HepG2 (cell line): ENCODE measurements around the gene ZNF772. TPM values are rescaled to one million over a fixed set of nuclear protein-coding genes. Genes with fewer than 3 reads are reported as not detected.

ENCODE experiments used
- CENPT ChIP-seq: sonication (generic); formaldehyde crosslinking; IDR thresholded peaks from 2 replicates; pipeline ENCODE4 v1.8.0; 2022; ENCODE audit warnings: low read depth, mild to moderate bottlenecking, moderate library complexity, missing genetic modification reagents
- DPF2 ChIP-seq: sonication (generic); formaldehyde crosslinking; IDR thresholded peaks from 2 replicates; pipeline ENCODE4 v1.4.0; 2020; ENCODE audit warnings: mild to moderate bottlenecking, low read depth, missing genetic modification reagents, borderline replicate concordance
- ETV6 ChIP-seq: sonication (generic); formaldehyde crosslinking; conservative IDR thresholded peaks from 2 replicates; pipeline ENCODE4 v1.4.0; 2020; ENCODE audit warnings: missing genetic modification reagents
- FLYWCH1 ChIP-seq: sonication (generic); formaldehyde crosslinking; IDR thresholded peaks from 2 replicates; pipeline ENCODE4 v1.8.1; 2023; ENCODE audit warnings: mild to moderate bottlenecking, missing genetic modification reagents
- FOXC1 ChIP-seq: sonication (generic); formaldehyde crosslinking; IDR thresholded peaks from 2 replicates; pipeline ENCODE4 v1.8.0; 2022; ENCODE audit warnings: mild to moderate bottlenecking, missing genetic modification reagents, borderline replicate concordance
- NFE2L2 ChIP-seq: fragments of 150-350 bp; IDR thresholded peaks from 2 replicates; pipeline ENCODE4 v1.6.1; 2014; ENCODE audit warnings: low read length
- SP4 ChIP-seq: sonication (generic); formaldehyde crosslinking; IDR thresholded peaks from 2 replicates; pipeline ENCODE4 v1.8.1; 2023; ENCODE audit warnings: mild to moderate bottlenecking, missing genetic modification reagents
- ZNF138 ChIP-seq: sonication (generic); formaldehyde crosslinking; IDR thresholded peaks from 2 replicates; pipeline ENCODE4 v1.5.0; 2020; ENCODE audit warnings: mild to moderate bottlenecking, low read depth, missing genetic modification reagents
- ZNF616 ChIP-seq: sonication (generic); formaldehyde crosslinking; IDR thresholded peaks from 2 replicates; pipeline ENCODE4 v1.5.0; 2020; ENCODE audit warnings: low read depth, mild to moderate bottlenecking, missing genetic modification reagents
- ZNF644 ChIP-seq: IDR thresholded peaks from 2 replicates; pipeline ENCODE4 v1.6.1; 2016; ENCODE audit warnings: low read depth
- ZNF670 ChIP-seq: sonication (generic); formaldehyde crosslinking; IDR thresholded peaks from 2 replicates; pipeline ENCODE4 v1.8.0; 2022; ENCODE audit warnings: mild to moderate bottlenecking, missing genetic modification reagents, borderline replicate concordance
- ZNF839 ChIP-seq: sonication (generic); formaldehyde crosslinking; IDR thresholded peaks from 2 replicates; pipeline ENCODE4 v1.4.0; 2020; ENCODE audit warnings: missing genetic modification reagents, mild to moderate bottlenecking, borderline replicate concordance
- polyA plus RNA-seq, 8 experiments: library from polyadenylated mRNA; depleted of rRNA in 3 of 8; stranded (reverse) in 7 of 8; unstranded in 1 of 8; fragments of >200 nt; fragmentation: Illumina TruSeq in 4 of 8; extraction: Trizol in 4 of 8; gene quantifications; 2 replicates each; pipeline versions ENCODE4 v1.2.1 to v1.2.3, GENCODE V29; 2011 to 2016; ENCODE audit warnings: low read depth in 4 of 8, missing spikeins in 1 of 8, mixed read lengths in 1 of 8; ENCODE audit not compliant: insufficient read depth in 1 of 8
- total RNA-seq, 5 experiments: library from RNA; depleted of rRNA; stranded (reverse); fragments of >200 nt; fragmentation: Illumina TruSeq; extraction: Trizol; gene quantifications; 2 replicates each; pipeline ENCODE4 v1.2.3, GENCODE V29; 2016; ENCODE audit warnings: low read depth in 1 of 5
- TF ChIP-seq, protein P1 (sequence below): sonication (generic); formaldehyde crosslinking; conservative IDR thresholded peaks from 2 replicates; pipeline ENCODE4 v1.8.0; 2022; ENCODE audit warnings: missing genetic modification reagents
- TF ChIP-seq, protein P2 (sequence below): sonication (generic); formaldehyde crosslinking; IDR thresholded peaks from 2 replicates; pipeline ENCODE4 v1.4.0; 2020; ENCODE audit warnings: missing genetic modification reagents
- TF ChIP-seq, protein P3 (sequence below): sonication (generic); formaldehyde crosslinking; IDR thresholded peaks from 2 replicates; pipeline ENCODE4 v1.5.1; 2020; ENCODE audit warnings: missing genetic modification reagents, mild to moderate bottlenecking, borderline replicate concordance
- TF ChIP-seq, protein P4 (sequence below): sonication (generic); formaldehyde crosslinking; IDR thresholded peaks from 2 replicates; pipeline ENCODE4 v1.9.0; 2022; ENCODE audit warnings: missing genetic modification reagents, mild to moderate bottlenecking, borderline replicate concordance
- TF ChIP-seq, protein P5 (sequence below): sonication (generic); formaldehyde crosslinking; IDR thresholded peaks from 2 replicates; pipeline ENCODE4 v1.4.0; 2020; ENCODE audit warnings: missing genetic modification reagents

ZNF772 gene
- total and polyA plus RNA-seq, 2 of the 13 experiments (the other 11 are each of a cell fraction or from before 2014, with no cell fraction given): 3.1 to 17.2 TPM

DNA sequence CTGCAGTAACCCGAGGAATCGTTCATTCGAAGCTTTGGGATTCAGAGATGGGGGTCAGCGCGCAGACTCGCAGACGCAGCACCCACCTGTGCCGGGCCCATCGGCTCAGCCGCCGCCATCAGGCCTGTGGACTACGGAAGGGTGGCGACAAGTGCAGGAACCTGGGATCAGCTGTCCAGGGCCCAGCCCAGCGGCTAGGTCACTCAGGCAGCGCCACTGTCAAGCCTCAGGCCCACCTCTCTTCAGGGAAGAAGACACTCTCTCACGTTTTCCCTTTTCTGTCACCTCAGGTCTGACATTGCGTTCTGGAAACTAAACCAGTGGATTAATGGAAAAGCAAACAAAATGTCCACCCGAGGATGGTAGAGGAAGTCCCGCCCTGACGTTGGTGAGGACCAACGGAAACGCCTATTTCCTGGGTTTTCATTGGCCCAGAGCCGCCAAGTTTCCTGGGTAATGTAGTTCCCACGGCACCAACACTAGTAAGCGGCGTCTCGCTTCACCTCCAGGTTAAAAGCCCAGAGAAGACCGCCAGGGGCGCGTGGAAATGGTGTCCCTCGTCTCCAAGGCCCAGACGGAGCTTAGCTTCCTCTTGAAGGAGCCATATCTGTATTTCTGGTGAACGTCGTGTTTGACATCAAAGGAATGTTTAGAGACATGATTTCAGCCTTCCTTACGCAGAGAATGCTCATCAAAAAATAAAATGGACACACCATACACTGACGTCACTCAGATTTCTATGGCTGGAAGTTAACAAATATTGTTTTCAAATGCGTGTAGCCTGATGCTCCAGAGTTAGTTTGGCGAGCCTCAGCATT, at the start of gene ZNF772 (continued):
- TF ChIP-seq, protein P1, sequence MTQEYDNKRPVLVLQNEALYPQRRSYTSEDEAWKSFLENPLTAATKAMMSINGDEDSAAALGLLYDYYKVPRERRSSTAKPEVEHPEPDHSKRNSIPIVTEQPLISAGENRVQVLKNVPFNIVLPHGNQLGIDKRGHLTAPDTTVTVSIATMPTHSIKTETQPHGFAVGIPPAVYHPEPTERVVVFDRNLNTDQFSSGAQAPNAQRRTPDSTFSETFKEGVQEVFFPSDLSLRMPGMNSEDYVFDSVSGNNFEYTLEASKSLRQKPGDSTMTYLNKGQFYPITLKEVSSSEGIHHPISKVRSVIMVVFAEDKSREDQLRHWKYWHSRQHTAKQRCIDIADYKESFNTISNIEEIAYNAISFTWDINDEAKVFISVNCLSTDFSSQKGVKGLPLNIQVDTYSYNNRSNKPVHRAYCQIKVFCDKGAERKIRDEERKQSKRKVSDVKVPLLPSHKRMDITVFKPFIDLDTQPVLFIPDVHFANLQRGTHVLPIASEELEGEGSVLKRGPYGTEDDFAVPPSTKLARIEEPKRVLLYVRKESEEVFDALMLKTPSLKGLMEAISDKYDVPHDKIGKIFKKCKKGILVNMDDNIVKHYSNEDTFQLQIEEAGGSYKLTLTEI (CRISPR knock-in tag): no peak
- TF ChIP-seq, protein P2, sequence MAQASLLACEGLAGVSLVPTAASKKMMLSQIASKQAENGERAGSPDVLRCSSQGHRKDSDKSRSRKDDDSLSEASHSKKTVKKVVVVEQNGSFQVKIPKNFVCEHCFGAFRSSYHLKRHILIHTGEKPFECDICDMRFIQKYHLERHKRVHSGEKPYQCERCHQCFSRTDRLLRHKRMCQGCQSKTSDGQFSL (CRISPR knock-in tag): 0 out of 2 replicates have a peak, but pooled peaks have one; percentile 35
- no peak for TF ChIP-seq DPF2 (CRISPR knock-in tag)
- 0 out of 2 replicates have a peak, but pooled peaks have one; percentile 67 for TF ChIP-seq ZNF670 (CRISPR knock-in tag)
- TF ChIP-seq ZNF839 (CRISPR knock-in tag): peak; percentile 20; the same call in 1 of the 2 replicates
- peak; percentile 26; the same call in 1 of the 2 replicates for TF ChIP-seq ZNF616 (CRISPR knock-in tag)
- TF ChIP-seq, protein P3, sequence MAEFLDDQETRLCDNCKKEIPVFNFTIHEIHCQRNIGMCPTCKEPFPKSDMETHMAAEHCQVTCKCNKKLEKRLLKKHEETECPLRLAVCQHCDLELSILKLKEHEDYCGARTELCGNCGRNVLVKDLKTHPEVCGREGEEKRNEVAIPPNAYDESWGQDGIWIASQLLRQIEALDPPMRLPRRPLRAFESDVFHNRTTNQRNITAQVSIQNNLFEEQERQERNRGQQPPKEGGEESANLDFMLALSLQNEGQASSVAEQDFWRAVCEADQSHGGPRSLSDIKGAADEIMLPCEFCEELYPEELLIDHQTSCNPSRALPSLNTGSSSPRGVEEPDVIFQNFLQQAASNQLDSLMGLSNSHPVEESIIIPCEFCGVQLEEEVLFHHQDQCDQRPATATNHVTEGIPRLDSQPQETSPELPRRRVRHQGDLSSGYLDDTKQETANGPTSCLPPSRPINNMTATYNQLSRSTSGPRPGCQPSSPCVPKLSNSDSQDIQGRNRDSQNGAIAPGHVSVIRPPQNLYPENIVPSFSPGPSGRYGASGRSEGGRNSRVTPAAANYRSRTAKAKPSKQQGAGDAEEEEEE (CRISPR knock-in tag): no peak
- no peak for TF ChIP-seq NFE2L2
- peak; percentile 34; the same call in 1 of the 2 replicates for TF ChIP-seq SP4
- TF ChIP-seq, protein P4, sequence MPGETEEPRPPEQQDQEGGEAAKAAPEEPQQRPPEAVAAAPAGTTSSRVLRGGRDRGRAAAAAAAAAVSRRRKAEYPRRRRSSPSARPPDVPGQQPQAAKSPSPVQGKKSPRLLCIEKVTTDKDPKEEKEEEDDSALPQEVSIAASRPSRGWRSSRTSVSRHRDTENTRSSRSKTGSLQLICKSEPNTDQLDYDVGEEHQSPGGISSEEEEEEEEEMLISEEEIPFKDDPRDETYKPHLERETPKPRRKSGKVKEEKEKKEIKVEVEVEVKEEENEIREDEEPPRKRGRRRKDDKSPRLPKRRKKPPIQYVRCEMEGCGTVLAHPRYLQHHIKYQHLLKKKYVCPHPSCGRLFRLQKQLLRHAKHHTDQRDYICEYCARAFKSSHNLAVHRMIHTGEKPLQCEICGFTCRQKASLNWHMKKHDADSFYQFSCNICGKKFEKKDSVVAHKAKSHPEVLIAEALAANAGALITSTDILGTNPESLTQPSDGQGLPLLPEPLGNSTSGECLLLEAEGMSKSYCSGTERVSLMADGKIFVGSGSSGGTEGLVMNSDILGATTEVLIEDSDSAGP (CRISPR knock-in tag): peak; percentile 64; the same call in 1 of the 2 replicates
- TF ChIP-seq ZNF644 (CRISPR knock-in tag): 0 out of 2 replicates have a peak, but pooled peaks have one; percentile 7
- TF ChIP-seq, protein P5, sequence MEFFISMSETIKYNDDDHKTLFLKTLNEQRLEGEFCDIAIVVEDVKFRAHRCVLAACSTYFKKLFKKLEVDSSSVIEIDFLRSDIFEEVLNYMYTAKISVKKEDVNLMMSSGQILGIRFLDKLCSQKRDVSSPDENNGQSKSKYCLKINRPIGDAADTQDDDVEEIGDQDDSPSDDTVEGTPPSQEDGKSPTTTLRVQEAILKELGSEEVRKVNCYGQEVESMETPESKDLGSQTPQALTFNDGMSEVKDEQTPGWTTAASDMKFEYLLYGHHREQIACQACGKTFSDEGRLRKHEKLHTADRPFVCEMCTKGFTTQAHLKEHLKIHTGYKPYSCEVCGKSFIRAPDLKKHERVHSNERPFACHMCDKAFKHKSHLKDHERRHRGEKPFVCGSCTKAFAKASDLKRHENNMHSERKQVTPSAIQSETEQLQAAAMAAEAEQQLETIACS (CRISPR knock-in tag): no peak
- TF ChIP-seq FOXC1 (CRISPR knock-in tag): no peak
- no peak for TF ChIP-seq ZNF138 (CRISPR knock-in tag)
- no peak; the same call in 1 of the 2 replicates for TF ChIP-seq ETV6 (CRISPR knock-in tag)
- no peak for TF ChIP-seq FLYWCH1
- TF ChIP-seq CENPT (CRISPR knock-in tag): no peak
